T47D (cell line): ENCODE measurements around the gene KRT20.
A peak's percentile ranks its signal among the peaks of the same experiment; 100 is the strongest.

Experiments used
- DNase-seq, 2 experiments: peaks; one replicate each; pipeline versions ENCODE4 v3.0.0 to v3.0.0-alpha.2; 2011 to 2012; ENCODE audit warnings: low read depth in 1 of 2, low spot score in 1 of 2
- JUND ChIP-seq: IDR thresholded peaks from 2 replicates; pipeline ENCODE4 v1.6.1; 2012; ENCODE audit warnings: low read depth
- in situ Hi-C: cut with HindIII; loops from 2 replicates; pipeline ENCODE4 v1.10.0; 2016; ENCODE audit warnings: low sequenced_read_pairs, low pct_unique_long_range_greater_than_20kb

KRT20 gene

GRCh38 chr17:40909755-40910154 is 24.7 kb upstream of the KRT20 start:
- in situ Hi-C loops = no loop called here
- TF ChIP-seq JUND = no peak
- peak in 1 of 2 experiments; percentile 84 for DNase-seq

DNA sequence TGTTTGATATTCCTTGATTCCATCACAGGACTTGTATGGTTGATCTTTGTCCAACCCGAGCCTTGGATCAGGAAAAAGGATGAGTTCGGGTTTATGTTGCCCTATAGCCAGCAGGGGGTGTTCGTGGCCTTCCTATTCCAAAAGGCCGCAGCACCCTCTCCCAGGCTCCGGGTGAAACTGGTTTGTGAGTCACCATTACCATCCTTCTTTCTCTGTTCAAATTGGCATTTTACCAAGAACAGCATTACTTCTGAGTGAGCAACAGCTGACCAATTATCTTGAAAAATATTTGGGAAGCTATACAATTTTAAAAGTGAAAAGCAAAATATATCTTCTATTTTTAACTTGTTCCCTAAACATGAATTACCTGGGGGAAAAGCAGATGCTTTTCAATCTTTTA is 24.3 kb upstream of the KRT20 start:
- DNase-seq = peak; percentile 33 to 98
- TF ChIP-seq JUND = peak; percentile 79
- in situ Hi-C loops = no loop called here

- DNase-seq = no peak
- TF ChIP-seq JUND = no peak
- in situ Hi-C loops = no loop called here
Measured at GRCh38 chr17:40906613-40907012, 21.6 kb upstream of the KRT20 start.

- in situ Hi-C loops = no loop called here
Measured at GRCh38 chr17:40905370-40905769, 20.3 kb upstream of the KRT20 start.

GRCh38 chr17:40903129-40903847 is 18.2 kb upstream of the KRT20 start:
- in situ Hi-C loops = no loop called here

More at GRCh38 chr17:40905370-40905769, 20.3 kb upstream of the KRT20 start:
- no peak for TF ChIP-seq JUND
- no peak for DNase-seq

GRCh38 chr17:40902498-40902897 is 17.5 kb upstream of the KRT20 start:
- TF ChIP-seq JUND = no peak
- no peak for DNase-seq
- in situ Hi-C loops = no loop called here

More at GRCh38 chr17:40903129-40903847, 18.2 kb upstream of the KRT20 start:
- TF ChIP-seq JUND = peak; percentile 66
- peak in 1 of 2 experiments; percentile 95 for DNase-seq

DNA sequence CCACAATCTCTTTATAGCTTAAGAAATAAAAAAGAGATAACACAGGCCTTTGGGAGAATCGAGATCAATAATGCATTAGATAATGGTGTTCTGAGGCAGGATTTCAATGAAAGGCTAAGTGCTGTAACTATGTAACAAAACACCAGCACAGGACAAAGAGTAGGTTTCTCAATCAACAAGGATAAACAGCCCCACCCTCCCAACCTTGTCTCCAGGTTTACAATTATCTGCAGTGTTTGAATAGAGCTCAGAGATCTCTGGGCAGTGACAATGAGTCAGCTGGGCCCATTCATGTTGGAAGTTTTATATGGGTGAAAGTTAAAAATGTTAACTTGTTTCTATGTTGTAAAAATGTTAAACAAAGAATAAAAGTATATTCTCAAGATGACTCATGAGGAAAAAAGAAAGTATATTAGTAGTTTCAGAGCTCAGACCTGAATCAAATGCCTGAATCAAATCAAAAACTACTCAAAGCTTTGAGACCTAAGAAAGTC is 17.0 kb upstream of the KRT20 start:
- no peak for TF ChIP-seq JUND
- in situ Hi-C loops = no loop called here
- DNase-seq = no peak

- in situ Hi-C loops = no loop called here
- TF ChIP-seq JUND = no peak
- DNase-seq = no peak
Measured at GRCh38 chr17:40900809-40901356, 15.8 kb upstream of the KRT20 start.

- no peak for TF ChIP-seq JUND
- no peak for DNase-seq
- in situ Hi-C loops = no loop called here
Measured at GRCh38 chr17:40896916-40897455, 11.9 kb upstream of the KRT20 start.

DNA sequence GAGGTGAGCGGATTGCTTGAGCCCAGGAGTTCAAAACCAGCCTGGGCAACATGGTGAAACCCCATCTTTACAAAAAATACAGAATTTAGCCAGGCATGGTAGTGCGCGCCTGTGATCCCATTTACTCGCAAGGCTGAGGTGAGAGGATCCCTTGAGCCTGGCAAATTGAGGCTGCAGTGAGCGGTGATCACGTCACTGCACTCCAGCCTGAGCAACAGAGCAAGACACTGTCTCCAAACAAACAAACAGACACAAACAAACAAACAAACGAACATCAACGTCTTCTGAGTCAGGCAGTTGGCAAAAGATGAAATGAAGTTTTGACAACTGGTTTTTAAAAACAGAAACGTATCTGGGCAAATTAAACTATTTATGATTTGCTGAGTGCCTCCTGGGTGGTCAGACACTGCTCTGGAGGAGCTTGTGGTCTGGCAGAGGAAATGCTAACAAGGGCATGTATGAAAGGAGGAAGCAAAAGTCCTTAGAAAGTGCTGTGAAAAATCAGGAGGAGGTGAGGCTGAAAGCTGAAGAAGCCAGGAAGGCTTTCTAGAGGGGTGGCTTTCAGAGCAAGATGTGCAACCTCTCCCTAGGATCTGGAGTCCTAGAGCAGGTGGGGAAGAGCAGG is 10.2 kb upstream of the KRT20 start:
- in situ Hi-C loops = no loop called here
- no peak for DNase-seq
- no peak for TF ChIP-seq JUND

GRCh38 chr17:40888196-40888720 is 3.2 kb upstream of the KRT20 start:
- DNase-seq = no peak
- in situ Hi-C loops = no loop called here
- no peak for TF ChIP-seq JUND

- TF ChIP-seq JUND = no peak
- in situ Hi-C loops = no loop called here
- no peak for DNase-seq
Measured at GRCh38 chr17:40886090-40886489, 1.0 kb upstream of the KRT20 start.
